Suprapubic skin (tissue), 4 donors: Measurements from ENCODE around the gene RPS6KA4. TPM values are rescaled to one million over a fixed set of nuclear protein-coding genes. Genes with fewer than 3 reads are reported as not detected.

Source experiments
- DNase-seq, 2 donors: peaks; one replicate each; pipeline ENCODE4 v3.0.0-alpha.2; 2019; ENCODE audit warnings: low spot score in 2 of 2
- H3K27ac ChIP-seq: fragments of 200-600 bp; sonication (generic); one replicate; pipeline ENCODE4 v1.5.1; 2019
- H3K27me3 ChIP-seq: fragments of 200-600 bp; sonication (generic); one replicate; pipeline ENCODE4 v1.5.1; 2019
- H3K36me3 ChIP-seq: fragments of 200-600 bp; sonication (generic); one replicate; pipeline ENCODE4 v1.5.1; 2019
- H3K4me1 ChIP-seq: fragments of 200-600 bp; sonication (generic); one replicate; pipeline ENCODE4 v1.5.1; 2019
- H3K4me3 ChIP-seq: fragments of 200-600 bp; sonication (generic); one replicate; pipeline ENCODE4 v1.5.1; 2019; ENCODE audit warnings: mild to moderate bottlenecking
- H3K9me3 ChIP-seq: fragments of 200-600 bp; sonication (generic); one replicate; pipeline ENCODE4 v1.5.1; 2019
- CTCF ChIP-seq, 2 donors: fragments of 200-600 bp in 1 of 2; fragments of 450-650 bp in 1 of 2; sonication (generic) in 1 of 2; IDR thresholded peaks; one replicate each; pipeline ENCODE4 v1.5.1; 2016 to 2019; ENCODE audit warnings: antibody characterized with exemption in 2 of 2, mild to moderate bottlenecking in 1 of 2, moderate library complexity in 1 of 2
- EP300 ChIP-seq: sonication (generic); formaldehyde crosslinking; IDR thresholded peaks from one replicate; pipeline ENCODE4 v1.6.1; 2017; ENCODE audit warnings: antibody characterized with exemption
- POLR2A ChIP-seq, 2 donors: fragments of 450-650 bp; IDR thresholded peaks; one replicate each; pipeline ENCODE4 v1.6.1; 2017; ENCODE audit warnings: antibody characterized with exemption in 2 of 2, mild to moderate bottlenecking in 2 of 2, moderate library complexity in 2 of 2
- POLR2AphosphoS5 ChIP-seq, 3 donors: sonication (generic); formaldehyde crosslinking; IDR thresholded peaks; one replicate each; pipeline ENCODE4 v1.6.1; 2017; ENCODE audit warnings: antibody characterized with exemption in 3 of 3
- WGBS: methylation state at CpG from one replicate; pipeline ENCODE4 v1.1.5; 2018; 5-methylcytosine and 5-hydroxymethylcytosine counted together
- total RNA-seq, 4 donors: library from RNA; depleted of rRNA; stranded (reverse); fragments of >200 nt; gene quantifications; one replicate each; pipeline ENCODE4 v1.1.0, GENCODE V29; 2016

Gene RPS6KA4
- total RNA-seq, 4 donors from 2014 or later: 29.4 to 46.0 (median 39.6) TPM

- TF ChIP-seq POLR2A (IDR thresholded peaks at IDR 0.05) (no peak), CTCF (IDR thresholded peaks at IDR 0.05) (no peak), POLR2AphosphoS5 (IDR thresholded peaks at IDR 0.05) (no peak), EP300 (no peak)
- Histone ChIP-seq H3K4me1 (peaks cover 28% of the 10 kb centered on the region), H3K27me3 (no peaks in the 10 kb centered on the region), H3K36me3 (no peaks in the 10 kb centered on the region), H3K27ac (no peak overlapping the region), H3K9me3 (no peaks in the 10 kb centered on the region), H3K4me3 (no peak overlapping the region)
- no peak for DNase-seq
- 82% methylated on average over 10 of the region's 18 CpGs for WGBS
Observed at GRCh38 chr11:64343767-64344559, 15.0 kb upstream of the RPS6KA4 start.

- no peak overlapping the region for H3K4me3 ChIP-seq
- no peaks in the 10 kb centered on the region for H3K27me3 ChIP-seq
- 94% methylated on average over 21 of the region's 28 CpGs for whole genome bisulfite sequencing
- DNase-seq: no peak
- H3K9me3 ChIP-seq: no peaks in the 10 kb centered on the region
- peaks cover 31% of the 10 kb centered on the region for H3K4me1 ChIP-seq
- no peak overlapping the region for H3K27ac ChIP-seq
- TF ChIP-seq POLR2A (IDR thresholded peaks at IDR 0.05): no peak
- no peak for TF ChIP-seq CTCF (IDR thresholded peaks at IDR 0.05)
- TF ChIP-seq POLR2AphosphoS5 (IDR thresholded peaks at IDR 0.05): no peak
- TF ChIP-seq EP300: no peak
- H3K36me3 ChIP-seq: no peaks in the 10 kb centered on the region
Observed at GRCh38 chr11:64344787-64345186, 14.2 kb upstream of the RPS6KA4 start.

- 84% methylated on average over 12 of the region's 12 CpGs for WGBS
- Histone ChIP-seq H3K4me1 (peaks cover 23% of the 10 kb centered on the region), H3K9me3 (no peaks in the 10 kb centered on the region), H3K4me3 (no peak overlapping the region), H3K27me3 (no peaks in the 10 kb centered on the region), H3K36me3 (no peaks in the 10 kb centered on the region), H3K27ac (no peak overlapping the region)
- TF ChIP-seq POLR2AphosphoS5 (IDR thresholded peaks at IDR 0.05): no peak
- no peak for TF ChIP-seq EP300
- TF ChIP-seq POLR2A (IDR thresholded peaks at IDR 0.05): no peak
- no peak for TF ChIP-seq CTCF (IDR thresholded peaks at IDR 0.05)
- DNase-seq: no peak
Observed at GRCh38 chr11:64347193-64347867, 11.6 kb upstream of the RPS6KA4 start.

GRCh38 chr11:64348383-64349024, 10.5 kb upstream of the RPS6KA4 start:
- H3K36me3 ChIP-seq: no peaks in the 10 kb centered on the region
- H3K27ac ChIP-seq: no peak overlapping the region
- peaks cover 13% of the 10 kb centered on the region for H3K4me1 ChIP-seq
- no peak overlapping the region for H3K4me3 ChIP-seq
- no peaks in the 10 kb centered on the region for H3K9me3 ChIP-seq
- no peak for TF ChIP-seq CTCF (IDR thresholded peaks at IDR 0.05)
- TF ChIP-seq EP300: no peak
- TF ChIP-seq POLR2AphosphoS5 (IDR thresholded peaks at IDR 0.05): no peak
- TF ChIP-seq POLR2A (IDR thresholded peaks at IDR 0.05): no peak
- H3K27me3 ChIP-seq: no peaks in the 10 kb centered on the region
- no peak for DNase-seq
- 67% methylated on average over 14 of the region's 14 CpGs for WGBS

DNA sequence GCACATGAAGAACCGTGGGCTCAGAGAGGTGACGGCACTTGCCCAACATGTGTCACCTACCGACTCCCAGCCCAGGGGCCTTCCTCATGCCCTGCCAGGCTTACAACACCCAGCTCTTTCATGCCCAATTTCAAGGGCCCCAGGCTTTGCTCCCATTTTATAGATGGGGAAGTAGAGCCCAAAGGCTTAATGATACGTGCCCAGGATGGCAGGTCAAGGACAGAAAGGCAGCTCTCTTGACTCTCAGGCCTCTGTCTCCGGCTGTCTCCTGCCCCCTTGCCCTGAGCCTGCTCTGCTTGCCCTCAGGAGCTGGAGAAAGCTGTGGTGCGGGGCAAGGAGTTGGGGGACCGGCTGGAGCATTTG, 10.0 kb upstream of the RPS6KA4 start:
- no peak overlapping the region for H3K27ac ChIP-seq
- 90% methylated on average over 5 of the region's 7 CpGs for WGBS
- no peaks in the 10 kb centered on the region for H3K9me3 ChIP-seq
- no peaks in the 10 kb centered on the region for H3K36me3 ChIP-seq
- DNase-seq: no peak
- no peaks in the 10 kb centered on the region for H3K27me3 ChIP-seq
- TF ChIP-seq EP300 (no peak), CTCF (IDR thresholded peaks at IDR 0.05) (no peak), POLR2AphosphoS5 (IDR thresholded peaks at IDR 0.05) (no peak), POLR2A (IDR thresholded peaks at IDR 0.05) (no peak)
- peaks cover 12% of the 10 kb centered on the region for H3K4me1 ChIP-seq
- H3K4me3 ChIP-seq: no peak overlapping the region
